Suppressor macrophage treated with lipopolysaccharide for 1 hour (primary cell): ENCODE measurements around the gene CEBPZOS.
A peak's percentile ranks its signal among the peaks of the same experiment; 100 is the strongest.

Experiments used
- DNase-seq, 3 donors: peaks; one replicate each; pipeline ENCODE4 v3.0.0-alpha.2; 2020 to 2022

CEBPZOS gene

GRCh38 chr2:37196320-37197195 is at the start of gene CEBPZOS:
Gene CEBPZOS (plus strand): TSS chr2:37196496. CDS start chr2:37199705, 3,209 bp downstream.
- peak; percentile 91 to 94 (median 92) for DNase-seq

DNA sequence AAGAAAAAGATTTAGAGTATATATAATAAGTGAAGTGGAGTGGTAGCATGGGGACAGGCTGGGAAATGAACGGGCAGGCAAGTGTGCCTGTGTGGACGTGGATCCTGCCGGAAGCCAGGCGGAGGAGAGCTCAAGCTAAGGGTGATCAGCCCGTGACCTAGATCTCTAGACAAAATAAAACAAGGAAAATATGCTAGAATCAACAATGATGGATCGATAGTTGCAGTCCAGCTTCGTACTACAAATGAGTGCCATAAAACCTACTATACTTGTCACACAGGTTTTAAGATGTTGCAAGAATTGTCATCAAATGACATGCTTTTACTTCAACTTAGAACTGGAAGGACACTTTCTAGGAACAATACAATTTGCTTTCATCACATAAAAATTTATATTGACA is 48.0 kb upstream of the CEBPZOS start:
- DNase-seq = no peak

GRCh38 chr2:37149626-37150322 is 46.5 kb upstream of the CEBPZOS start:
- DNase-seq = no peak

GRCh38 chr2:37153224-37153623 is 43.1 kb upstream of the CEBPZOS start:
- DNase-seq = no peak

GRCh38 chr2:37154785-37155184 is 41.5 kb upstream of the CEBPZOS start:
- no peak for DNase-seq

GRCh38 chr2:37156071-37156856 is 40.0 kb upstream of the CEBPZOS start:
- DNase-seq = peak; percentile 51 to 61 (median 58)

DNA sequence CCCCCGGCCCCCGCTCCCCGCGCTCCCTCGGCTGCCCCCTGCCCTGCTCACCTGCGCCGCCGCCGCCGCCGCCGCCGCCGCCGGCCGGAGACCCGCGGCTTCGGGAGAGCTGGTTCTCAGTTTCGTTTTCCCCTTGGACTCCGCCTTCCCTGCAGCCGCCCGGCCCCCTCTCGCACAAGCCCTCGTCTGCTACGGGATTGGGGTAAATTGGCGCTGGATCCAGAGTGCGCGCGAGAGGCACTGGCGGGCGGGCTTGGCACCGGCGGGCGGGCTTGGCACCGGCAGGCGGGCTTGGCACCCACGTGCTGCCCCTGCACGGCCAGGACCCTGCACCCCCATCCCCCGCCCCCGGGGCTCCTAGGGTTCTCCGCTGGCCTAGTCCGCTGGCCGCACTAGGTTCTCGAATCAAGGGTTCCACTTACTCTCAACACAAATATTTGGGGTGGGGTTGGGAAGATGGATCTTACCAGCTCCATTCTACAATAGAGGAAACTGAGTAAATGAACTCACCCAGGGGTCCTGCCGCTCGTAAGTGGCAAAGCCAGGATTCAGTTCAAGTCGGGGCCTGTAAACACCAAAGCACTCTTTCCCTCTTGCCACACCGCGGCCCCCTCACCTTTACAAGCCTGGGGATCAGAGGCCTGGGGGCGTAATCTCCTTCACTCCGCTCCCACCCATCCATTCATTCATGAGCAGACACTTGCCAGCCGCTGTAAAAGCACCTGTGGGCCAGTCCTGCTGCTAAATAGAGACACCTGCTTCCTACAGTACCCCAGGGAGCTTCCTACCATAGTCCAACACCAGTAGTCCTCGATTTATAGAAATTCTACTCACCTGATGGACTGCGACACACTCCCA is 39.2 kb upstream of the CEBPZOS start, which contains the start of gene EIF2AK2:
EIF2AK2 (minus strand) TSS at position 124 of the 858 bp plus-strand sequence. CDS start 9,174 bp downstream, outside the sequence.
- peak; percentile 94 to 95 (median 95) for DNase-seq

DNA sequence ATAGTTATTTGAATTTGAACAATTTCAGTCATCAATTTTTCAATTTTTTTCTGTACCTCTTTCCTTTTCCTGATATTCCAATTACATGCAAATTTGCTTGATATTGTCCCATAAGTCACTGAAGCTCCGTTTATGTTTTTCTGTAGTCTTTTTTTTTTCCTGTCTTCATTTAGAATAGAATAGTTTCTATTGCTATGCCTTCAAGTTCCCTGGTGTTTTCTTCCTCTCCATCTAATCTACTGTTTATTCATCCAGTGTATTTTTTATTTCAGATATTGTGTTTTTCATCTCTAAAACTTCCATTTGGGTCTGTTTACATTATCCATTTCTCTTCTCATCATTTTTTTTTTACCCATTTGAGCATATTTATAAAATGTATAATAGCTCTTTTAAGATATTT is 31.5 kb upstream of the CEBPZOS start:
- DNase-seq = no peak

- no peak for DNase-seq
Observed at GRCh38 chr2:37167636-37168180, 28.6 kb upstream of the CEBPZOS start.

DNA sequence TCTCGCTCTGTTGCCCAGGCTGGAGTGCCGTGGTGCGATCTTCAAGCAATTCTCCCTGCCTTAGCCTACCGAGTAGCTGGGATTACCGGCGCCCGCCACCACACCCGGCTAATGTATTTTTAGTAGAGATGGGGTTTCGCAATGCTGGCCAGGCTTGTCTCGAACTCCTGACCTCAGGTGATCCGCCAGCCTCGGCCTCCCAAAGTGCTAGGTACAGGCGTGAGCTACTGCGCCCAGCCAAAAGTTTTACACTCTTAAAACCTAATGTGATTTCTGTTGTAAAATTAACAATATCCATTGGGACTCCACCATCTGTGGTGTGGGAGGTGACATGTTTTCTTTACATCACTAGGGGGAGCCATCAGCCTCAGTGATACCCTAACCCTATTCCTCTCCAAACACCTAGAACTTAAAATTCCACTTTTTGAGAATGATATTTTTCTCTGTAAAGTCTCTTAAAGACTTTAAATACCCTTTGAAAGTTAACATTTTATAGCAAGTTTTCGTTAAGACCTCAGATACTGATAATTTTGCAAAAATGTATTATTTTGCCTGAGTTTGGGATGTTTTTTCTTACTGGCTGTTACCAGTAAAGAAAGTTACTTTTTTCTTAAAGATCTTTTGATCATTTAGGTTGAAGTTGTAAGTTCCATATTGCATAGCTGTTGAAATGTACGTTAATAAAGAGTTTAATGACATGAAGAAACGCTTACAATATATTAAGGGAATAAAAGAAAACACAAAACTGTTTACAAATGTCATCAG is 27.9 kb upstream of the CEBPZOS start:
- DNase-seq = peak; percentile 54 to 65 (median 63)

DNA sequence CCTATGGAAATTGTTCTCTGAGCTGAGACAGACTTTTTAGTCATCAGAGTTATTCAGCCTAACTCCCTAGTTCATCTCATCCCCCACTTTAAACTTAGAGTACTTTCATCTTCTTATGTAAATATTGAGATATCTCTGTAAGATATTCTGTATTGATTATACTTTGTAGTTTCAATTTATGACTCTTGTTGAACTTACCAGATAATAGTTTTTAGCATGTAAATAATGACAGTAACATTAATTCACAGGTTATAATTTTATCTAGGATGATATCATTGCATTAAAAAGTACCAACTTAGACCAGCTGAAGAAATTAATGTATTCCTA is 24.7 kb upstream of the CEBPZOS start:
- DNase-seq = no peak

DNA sequence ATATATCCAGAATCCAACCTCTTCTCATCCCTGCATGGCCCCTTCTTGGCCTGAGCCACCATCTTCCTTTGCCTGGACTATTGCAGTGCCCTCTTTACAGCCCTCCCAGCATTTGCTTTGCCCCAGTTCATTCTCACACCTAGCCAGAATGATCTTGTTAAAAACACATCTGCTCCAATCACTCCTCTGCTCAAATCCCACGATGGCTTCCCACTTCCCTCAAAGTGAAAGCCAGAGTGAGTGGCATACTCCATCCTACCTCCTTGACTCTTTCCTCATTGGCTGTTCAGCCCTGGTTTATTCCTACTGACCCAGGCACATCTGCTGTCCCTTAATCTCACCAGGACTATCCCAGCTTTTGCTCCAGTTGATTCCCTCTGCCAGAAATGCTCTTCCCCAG is 22.6 kb upstream of the CEBPZOS start:
- no peak for DNase-seq

DNA sequence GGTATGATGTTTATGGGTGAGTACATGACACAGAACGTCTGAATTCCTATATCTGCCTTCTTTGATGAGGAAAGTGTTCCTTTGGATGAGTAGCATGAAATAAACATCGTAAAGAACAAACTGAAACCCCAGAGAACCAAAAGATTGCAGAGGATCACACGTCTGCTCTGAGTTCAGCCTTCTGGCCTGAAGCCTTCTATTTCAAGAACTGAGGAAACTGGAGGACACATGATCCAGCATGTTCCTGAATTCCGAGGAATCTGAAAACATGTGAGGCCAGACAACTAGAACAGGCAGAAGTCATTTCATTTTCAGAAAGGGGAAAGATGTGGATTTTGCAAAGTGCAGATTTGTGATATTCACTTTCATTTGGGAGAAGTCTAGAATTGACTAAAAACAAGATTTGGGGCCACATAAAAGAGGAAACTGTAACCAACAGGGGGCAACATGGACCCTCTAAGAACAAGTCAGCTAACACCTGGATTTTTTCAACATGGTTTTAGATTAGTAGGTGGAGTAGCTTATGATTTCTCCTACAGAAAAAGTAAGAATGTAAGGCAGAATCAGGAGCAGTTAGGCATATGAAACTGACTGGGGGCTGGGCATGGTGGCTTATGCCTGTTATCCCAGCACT is 16.2 kb upstream of the CEBPZOS start:
- no peak for DNase-seq

DNA sequence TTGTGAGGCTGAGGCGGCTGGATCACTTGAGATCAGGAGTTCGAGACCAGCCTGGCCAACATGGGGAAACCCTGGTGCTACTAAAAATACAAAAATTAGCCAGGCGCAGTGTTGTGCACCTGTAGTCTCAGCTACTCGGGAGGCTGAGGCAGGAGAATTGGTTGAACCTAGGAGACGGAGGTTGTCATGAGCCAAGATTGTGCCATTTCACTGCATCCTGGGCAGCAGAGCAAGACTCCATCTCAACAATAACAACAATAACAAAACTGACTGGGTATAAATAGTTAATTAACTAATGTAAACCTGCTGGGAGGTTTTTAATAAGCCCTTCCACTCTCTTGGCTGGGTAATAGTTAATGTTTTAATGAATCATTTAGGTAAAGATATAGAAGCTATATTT is 15.7 kb upstream of the CEBPZOS start:
- DNase-seq = no peak

DNA sequence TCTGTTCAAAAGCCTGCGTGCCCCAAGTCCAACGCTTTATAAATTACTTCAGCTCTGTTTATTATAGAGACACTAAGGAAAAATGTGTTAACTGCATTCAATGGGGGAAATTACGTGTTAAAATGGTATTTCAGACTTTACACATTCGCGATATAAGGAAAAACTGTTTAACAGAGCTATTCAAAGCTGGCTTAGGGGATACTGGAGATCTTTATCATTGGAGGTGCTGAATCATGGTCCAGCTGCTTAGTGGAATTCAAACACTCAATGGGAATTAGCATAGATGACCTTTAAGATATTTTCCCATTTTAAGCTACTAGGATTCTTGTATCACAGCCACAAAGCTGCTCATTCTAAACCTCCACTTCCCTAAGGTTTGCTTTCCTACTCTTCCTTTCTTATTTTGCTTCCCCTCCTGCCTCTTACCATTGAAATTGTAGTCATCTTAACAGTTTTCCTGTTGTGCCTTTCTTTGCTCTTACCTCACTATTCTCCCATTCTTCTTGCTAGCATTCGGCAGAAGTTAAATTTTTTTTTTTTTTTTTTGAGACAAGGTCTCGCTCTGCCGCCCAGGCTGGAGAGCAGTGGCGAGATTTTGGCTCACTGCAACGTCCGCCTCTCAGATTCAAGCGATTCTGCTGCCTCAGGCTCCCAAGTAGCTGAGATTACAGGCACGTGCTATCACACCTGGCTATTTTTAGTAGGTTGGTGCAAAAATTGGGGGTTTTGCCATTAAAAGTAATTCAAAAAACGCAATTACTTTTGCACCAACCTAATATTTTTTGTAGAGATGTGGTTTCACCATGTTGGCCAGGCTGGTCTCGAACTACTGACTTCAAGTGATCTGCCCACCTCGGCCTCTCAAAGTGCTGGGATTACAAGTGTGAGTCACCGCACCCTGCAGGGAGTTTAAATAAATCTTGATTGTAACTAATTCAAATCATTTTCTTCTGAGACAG is 14.3 kb upstream of the CEBPZOS start:
- DNase-seq = no peak

DNA sequence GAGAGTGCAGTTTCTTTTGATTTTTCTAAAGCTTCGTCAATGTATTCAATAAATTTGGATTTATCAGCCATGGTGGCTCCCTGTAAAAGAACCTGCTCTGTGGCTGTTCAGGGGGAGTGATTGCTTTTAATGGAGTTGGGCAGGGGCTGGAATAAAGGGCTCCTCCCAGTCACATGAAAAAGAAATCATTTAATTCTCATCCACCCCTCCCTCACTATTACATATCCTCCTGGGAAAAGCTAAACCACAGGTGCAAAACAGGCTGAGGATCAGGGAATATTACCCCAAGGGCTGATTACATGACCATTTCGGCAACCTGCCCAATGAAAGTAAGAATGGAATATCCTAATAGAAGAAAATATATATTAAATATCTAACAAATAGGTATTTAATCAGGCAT is 7.7 kb upstream of the CEBPZOS start, which contains the start of gene SULT6B1:
SULT6B1 (minus strand) TSS at position 101 of the 400 bp plus-strand sequence; CDS start at position 71, 30 bp downstream.
- DNase-seq = no peak

GRCh38 chr2:37189452-37190153 is 6.7 kb upstream of the CEBPZOS start:
- DNase-seq = peak; percentile 78 to 81 (median 81)

DNA sequence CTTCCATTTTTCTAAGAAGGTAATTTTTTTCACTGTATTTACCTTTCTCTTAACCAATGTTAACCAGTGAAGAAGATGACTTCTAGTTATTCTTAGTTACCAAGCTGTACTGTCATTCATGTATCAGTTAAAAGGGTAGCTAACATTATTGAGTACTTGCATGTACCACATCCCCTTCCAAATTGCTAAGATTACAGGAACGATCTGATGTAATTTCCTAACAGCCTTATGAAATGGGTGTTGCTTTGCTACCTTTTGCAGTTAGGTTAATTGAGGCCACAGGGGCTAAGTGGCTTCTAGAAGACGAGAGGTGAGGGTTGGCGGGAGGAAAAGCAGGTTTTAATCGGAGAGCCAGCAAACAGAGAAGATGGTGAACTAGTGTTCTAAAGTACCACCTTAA is 6.0 kb upstream of the CEBPZOS start:
- no peak for DNase-seq

DNA sequence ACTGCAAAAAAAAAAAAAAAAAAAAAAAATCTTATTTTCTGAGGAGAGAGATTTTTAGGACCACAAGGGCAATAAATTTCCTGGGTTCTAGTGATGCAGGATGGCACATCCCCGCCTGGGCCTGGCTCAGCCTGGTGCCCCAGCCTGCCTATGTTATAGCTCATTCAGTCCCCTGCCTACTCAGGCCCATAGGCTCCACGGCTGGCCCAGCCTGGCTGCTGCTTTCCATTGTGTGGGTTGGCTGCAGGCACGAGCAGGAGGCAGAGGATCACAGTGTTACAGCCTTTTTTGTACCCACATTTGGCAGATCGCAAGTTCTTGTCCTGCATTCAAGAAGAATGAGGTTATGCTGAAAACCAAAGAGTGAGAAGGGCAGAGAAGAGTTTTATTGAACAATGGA is 5.0 kb upstream of the CEBPZOS start:
- no peak for DNase-seq
